CD14-positive monocyte (primary cell): ENCODE data around the gene CASK. TPM values are rescaled to one million over a fixed set of nuclear protein-coding genes. Genes with fewer than 3 reads are reported as not detected.

Experiments used
- DNase-seq, 3 donors: peaks; one replicate each; pipeline ENCODE4 v3.0.0-alpha.2; 2011 to 2022
- H2AFZ ChIP-seq: 2 replicates; pipeline ENCODE4 v1.6.0; 2012; ENCODE audit warnings: mild to moderate bottlenecking, low read depth, low read length, inconsistent platforms; ENCODE audit not compliant: insufficient read depth, poor library complexity, severe bottlenecking
- H3K27ac ChIP-seq, 2 donors: 1 replicate in 1 of 2; 2 replicates in 1 of 2; pipeline ENCODE4 v1.5.1; 2012 to 2013; ENCODE audit warnings: low read length in 2 of 2, control low read depth in 1 of 2, inconsistent platforms in 1 of 2, low read depth in 1 of 2, mild to moderate bottlenecking in 1 of 2
- H3K27me3 ChIP-seq, 2 donors: one replicate each; pipeline versions ENCODE4 v1.6.0 to v1.6.1; 2011 to 2013; ENCODE audit warnings: low read length in 2 of 2; ENCODE audit not compliant: control insufficient read depth in 2 of 2, insufficient read depth in 2 of 2
- H3K36me3 ChIP-seq, 2 donors: replicated peaks in 1 of 2; 1 replicate in 1 of 2; 2 replicates in 1 of 2; pipeline versions ENCODE4 v1.5.1 to v1.6.1; 2012 to 2013; ENCODE audit warnings: low read length in 2 of 2, control low read depth in 1 of 2, inconsistent platforms in 1 of 2, mild to moderate bottlenecking in 1 of 2; ENCODE audit not compliant: insufficient read depth in 2 of 2, control insufficient read depth in 1 of 2
- H3K4me1 ChIP-seq, 2 donors: 1 replicate in 1 of 2; 2 replicates in 1 of 2; pipeline versions ENCODE4 v1.5.1 to v1.6.1; 2012 to 2013; ENCODE audit warnings: low read length in 2 of 2, control low read depth in 1 of 2, inconsistent platforms in 1 of 2, mild to moderate bottlenecking in 1 of 2, moderate library complexity in 1 of 2; ENCODE audit not compliant: insufficient read depth in 2 of 2, control insufficient read depth in 1 of 2
- H3K4me2 ChIP-seq: replicated peaks from 2 replicates; pipeline ENCODE3; 2012; ENCODE audit warnings: low read length, moderate library complexity, mild to moderate bottlenecking; ENCODE audit not compliant: poor library complexity, severe bottlenecking; ENCODE audit errors: extremely low read depth
- H3K4me3 ChIP-seq, 3 experiments: fragments of 200-600 bp in 1 of 3; sonication (generic) in 1 of 3; replicated peaks in 1 of 3; 1 replicate in 2 of 3; 2 replicates in 1 of 3; pipeline ENCODE4 v1.5.1; 2011 to 2013; ENCODE audit warnings: low read length in 3 of 3, mild to moderate bottlenecking in 3 of 3, control low read depth in 2 of 3, low read depth in 2 of 3, inconsistent platforms in 1 of 3, moderate library complexity in 1 of 3
- H3K79me2 ChIP-seq: 2 replicates; pipeline ENCODE4 v1.6.0; 2012; ENCODE audit warnings: mild to moderate bottlenecking, control low read depth, inconsistent platforms, low read length, moderate library complexity; ENCODE audit not compliant: insufficient read depth
- H3K9ac ChIP-seq: 2 replicates; pipeline ENCODE4 v1.6.0; 2017; ENCODE audit warnings: low read length, mild to moderate bottlenecking; ENCODE audit not compliant: insufficient read depth, poor library complexity, severe bottlenecking
- H3K9me3 ChIP-seq, 2 donors: replicated peaks in 1 of 2; 1 replicate in 1 of 2; 2 replicates in 1 of 2; pipeline versions ENCODE4 v1.5.1 to v1.6.1; 2012 to 2013; ENCODE audit warnings: low read length in 2 of 2, control low read depth in 1 of 2; ENCODE audit not compliant: control insufficient read depth in 1 of 2, insufficient read depth in 1 of 2
- H4K20me1 ChIP-seq: 2 replicates; pipeline ENCODE4 v1.6.0; 2012; ENCODE audit warnings: mild to moderate bottlenecking, low read length, control low read depth, moderate library complexity; ENCODE audit not compliant: insufficient read depth
- H3K27ac Mint-ChIP-seq, 7 donors: one replicate each; pipeline ENCODE4 v1.8.0; 2020; ENCODE audit warnings: mild to moderate bottlenecking in 7 of 7, mixed read lengths in 7 of 7, moderate library complexity in 6 of 7, inconsistent platforms in 2 of 7
- H3K27me3 Mint-ChIP-seq, 3 donors: one replicate each; pipeline ENCODE4 v1.8.0; 2021 to 2022; ENCODE audit warnings: low read depth in 3 of 3, mild to moderate bottlenecking in 3 of 3, mixed read lengths in 3 of 3, moderate library complexity in 3 of 3, inconsistent platforms in 1 of 3
- H3K36me3 Mint-ChIP-seq, 2 donors: one replicate each; pipeline ENCODE4 v1.8.0; 2020; ENCODE audit warnings: mixed read lengths in 2 of 2, inconsistent platforms in 1 of 2, mild to moderate bottlenecking in 1 of 2
- H3K4me1 Mint-ChIP-seq: one replicate; pipeline ENCODE4 v1.8.0; 2020; ENCODE audit warnings: mild to moderate bottlenecking, mixed read lengths
- H3K4me3 Mint-ChIP-seq, 2 donors: one replicate each; pipeline ENCODE4 v1.8.0; 2020; ENCODE audit warnings: mild to moderate bottlenecking in 2 of 2, mixed read lengths in 2 of 2, moderate library complexity in 1 of 2
- H3K9me3 Mint-ChIP-seq, 7 donors: one replicate each; pipeline ENCODE4 v1.8.0; 2020 to 2022; ENCODE audit warnings: mixed read lengths in 7 of 7, mild to moderate bottlenecking in 6 of 7, moderate library complexity in 6 of 7, inconsistent platforms in 2 of 7
- CTCF ChIP-seq: fragments of 200-600 bp; IDR thresholded peaks from one replicate; pipeline ENCODE4 v1.8.0; 2022; ENCODE audit warnings: antibody characterized with exemption, mild to moderate bottlenecking
- WGBS: methylation state at CpG from one replicate; pipeline ENCODE4 v1.1.5; 2013; ENCODE audit warnings: missing lambda C conversion rate; ENCODE audit not compliant: insufficient coverage; 5-methylcytosine and 5-hydroxymethylcytosine counted together
- intact Hi-C, 2 donors: fragments of 100-400 bp; cut with micrococcal nuclease; formaldehyde crosslinking; loops; one replicate each; pipeline versions ENCODE4 v1.15.0 to v1.15.1; 2023
- polyA plus RNA-seq, 3 donors: library from polyadenylated mRNA; depleted of rRNA in 1 of 3; unstranded in 2 of 3; stranded (reverse) in 1 of 3; fragments of 300-500 nt in 2 of 3; fragments of >200 nt in 1 of 3; fragmentation: Illumina TruSeq in 2 of 3; gene quantifications; 1 replicate in 2 of 3; 2 replicates in 1 of 3; pipeline ENCODE4 v1.2.3, GENCODE V29; 2012 to 2021

CASK gene
- polyA plus RNA-seq, 3 donors: 0.48 to 7.4 (median 2.5) TPM

- Histone ChIP-seq H3K36me3 (no peaks in the 10 kb centered on the region), H3K79me2 (no peaks in the 10 kb centered on the region), H3K9ac (no peak overlapping the region), H3K27ac (no peak overlapping the region), H3K4me3 (no peak overlapping the region), H2AFZ (no peak overlapping the region), H3K4me1 (no peaks in the 10 kb centered on the region), H3K4me2 (no peak overlapping the region), H3K27me3 (no peaks in the 10 kb centered on the region), H3K9me3 (no peaks in the 10 kb centered on the region), H4K20me1 (no peaks in the 10 kb centered on the region)
- Mint-ChIP-seq H3K27me3 (no peaks in the 10 kb centered on the region), H3K4me1 (no peaks in the 10 kb centered on the region), H3K36me3 (peaks cover 0 to 4% of the 10 kb centered on the region in 2 donors), H3K4me3 (no peak overlapping the region), H3K9me3 (peaks cover 0 to 4% (median 0%) of the 10 kb centered on the region in 7 donors), H3K27ac (no peak overlapping the region)
- no peak for TF ChIP-seq CTCF
- intact Hi-C loops: no loop called here
- WGBS: 100% methylated on average over 1 of the region's 1 CpG
- no peak for DNase-seq
These were observed 94.5 kb downstream of the CASK start for GRCh38 chrX:41828826-41829225.

GRCh38 chrX:41827886-41828285 is 95.5 kb downstream of the CASK start:
- Histone ChIP-seq H3K9me3 (no peaks in the 10 kb centered on the region), H3K36me3 (no peaks in the 10 kb centered on the region), H3K79me2 (no peaks in the 10 kb centered on the region), H3K27ac (no peak overlapping the region), H3K4me1 (no peaks in the 10 kb centered on the region), H2AFZ (no peak overlapping the region), H4K20me1 (no peaks in the 10 kb centered on the region), H3K4me3 (no peak overlapping the region), H3K4me2 (no peak overlapping the region), H3K27me3 (no peaks in the 10 kb centered on the region), H3K9ac (no peak overlapping the region)
- DNase-seq: no peak
- Mint-ChIP-seq H3K27ac (no peak overlapping the region), H3K36me3 (peaks cover 0 to 4% of the 10 kb centered on the region in 2 donors), H3K4me3 (no peak overlapping the region), H3K27me3 (no peaks in the 10 kb centered on the region), H3K4me1 (no peaks in the 10 kb centered on the region), H3K9me3 (peaks cover 0 to 5% (median 0%) of the 10 kb centered on the region in 7 donors)
- no peak for TF ChIP-seq CTCF
- intact Hi-C loops: no loop called here
